Dermis blood vessel endothelial cell (primary cell): Measurements from ENCODE around the gene CNN1. TPM values are rescaled to one million over a fixed set of nuclear protein-coding genes. Genes with fewer than 3 reads are reported as not detected.

Source experiments
- DNase-seq: peaks from one replicate; pipeline ENCODE4 v3.0.0; 2010
- total RNA-seq: library from RNA; depleted of rRNA; stranded (reverse); fragments of >200 nt; gene quantifications from 2 replicates; pipeline ENCODE4 v1.2.3, GENCODE V29; 2014

The CNN1 gene
- 0.19 and 1.2 TPM in 2 replicates for total RNA-seq

- peak; percentile 17 for DNase-seq
Observed at GRCh38 chr19:11538232-11539036, at the start of gene CNN1. Gene CNN1, plus strand, starts transcription at chr19:11538851. Its CDS starts 77 bp downstream, at chr19:11538928.

DNA sequence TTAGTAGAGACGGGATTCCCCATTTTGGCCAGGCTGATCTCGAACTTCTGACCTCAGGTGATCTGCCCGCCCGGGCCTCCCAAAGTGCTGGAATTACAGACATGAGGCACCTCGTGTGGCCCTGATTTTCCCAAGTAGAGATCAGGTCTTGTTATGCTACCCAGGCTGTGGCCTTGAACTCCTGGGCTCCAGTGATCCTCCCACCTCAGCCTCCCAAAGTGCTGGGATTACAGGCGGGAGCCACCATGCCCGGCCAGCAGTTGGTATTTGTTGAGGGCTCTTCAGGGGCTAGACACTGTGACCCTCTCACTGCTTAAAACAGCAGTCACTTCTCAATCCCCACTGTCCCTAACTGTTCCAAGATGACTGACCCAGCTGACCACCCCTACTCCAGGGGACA is 49.3 kb upstream of the CNN1 start:
- no peak for DNase-seq

DNA sequence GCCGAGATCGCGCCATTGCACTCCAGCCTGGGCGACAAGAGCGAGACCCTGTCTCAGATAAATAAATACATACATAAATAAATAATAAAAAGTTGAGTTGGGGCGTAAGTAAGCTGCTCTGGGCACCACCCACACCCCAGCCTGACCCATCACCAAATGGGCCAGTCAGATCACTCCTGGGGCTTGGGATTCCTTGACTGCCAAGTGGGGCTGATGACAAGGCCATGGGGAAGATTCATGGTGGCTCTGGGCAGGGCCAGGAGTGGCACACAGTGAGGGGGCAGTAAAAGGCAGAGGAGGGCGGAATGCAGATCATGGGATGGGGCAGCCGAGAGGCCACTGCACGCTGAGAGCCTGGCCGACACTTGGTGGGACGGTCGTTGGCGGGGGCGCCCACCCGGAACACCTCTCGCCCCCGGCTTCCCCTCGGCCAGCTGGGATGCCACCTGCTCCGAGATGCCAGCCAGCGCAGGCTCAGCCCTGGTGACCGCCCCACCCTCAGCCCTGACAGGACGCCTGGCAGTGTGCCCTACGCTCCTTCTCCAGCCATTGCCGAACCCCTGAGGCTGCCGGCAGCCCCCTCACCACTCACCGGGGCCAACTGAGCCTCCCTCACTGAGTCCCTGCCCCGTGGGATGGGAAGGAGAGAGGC is 43.9 kb upstream of the CNN1 start:
- no peak for DNase-seq

DNA sequence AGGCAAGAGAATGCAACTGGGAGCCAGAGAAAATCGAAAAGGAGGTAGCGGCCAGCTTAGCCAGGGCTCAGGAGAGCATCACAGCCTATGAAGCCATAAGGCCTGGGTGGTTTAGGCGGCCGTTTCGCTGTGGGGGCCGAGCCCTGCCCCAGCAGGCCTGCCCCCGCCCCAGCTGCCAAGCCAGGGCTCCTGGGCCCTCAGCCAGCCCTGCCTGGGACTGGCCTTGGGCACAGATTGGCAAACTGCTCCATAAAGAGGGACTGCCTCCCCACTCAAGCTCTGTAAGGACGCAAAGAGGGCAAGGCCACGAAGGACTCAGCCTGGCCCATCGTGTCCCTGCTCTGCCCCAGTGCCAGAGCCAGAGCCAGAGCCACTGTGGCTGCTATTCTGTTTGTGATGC is 43.2 kb upstream of the CNN1 start:
- DNase-seq = no peak

DNA sequence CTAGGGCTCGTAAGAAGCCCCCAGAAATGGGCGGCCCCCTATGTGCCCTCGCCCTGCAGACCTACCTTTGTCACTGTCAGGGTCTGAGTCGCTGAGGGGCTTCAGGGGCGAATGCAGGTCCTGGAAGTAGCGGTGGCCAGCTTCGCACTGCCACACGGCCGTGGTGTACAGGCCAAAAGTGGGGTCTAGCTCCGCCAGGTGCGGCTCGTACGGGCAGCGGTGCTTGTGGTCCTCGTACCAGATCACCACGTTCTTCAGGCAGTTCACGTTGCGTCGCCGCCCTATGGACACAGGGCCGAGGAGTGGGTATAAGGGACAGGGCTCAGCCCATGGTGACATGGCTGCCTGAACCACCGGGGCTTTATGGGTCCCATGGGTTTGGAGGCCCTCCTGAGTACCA is 42.8 kb upstream of the CNN1 start:
- no peak for DNase-seq

GRCh38 chr19:11496391-11497163 is 42.1 kb upstream of the CNN1 start:
- peak; percentile 87 for DNase-seq

DNA sequence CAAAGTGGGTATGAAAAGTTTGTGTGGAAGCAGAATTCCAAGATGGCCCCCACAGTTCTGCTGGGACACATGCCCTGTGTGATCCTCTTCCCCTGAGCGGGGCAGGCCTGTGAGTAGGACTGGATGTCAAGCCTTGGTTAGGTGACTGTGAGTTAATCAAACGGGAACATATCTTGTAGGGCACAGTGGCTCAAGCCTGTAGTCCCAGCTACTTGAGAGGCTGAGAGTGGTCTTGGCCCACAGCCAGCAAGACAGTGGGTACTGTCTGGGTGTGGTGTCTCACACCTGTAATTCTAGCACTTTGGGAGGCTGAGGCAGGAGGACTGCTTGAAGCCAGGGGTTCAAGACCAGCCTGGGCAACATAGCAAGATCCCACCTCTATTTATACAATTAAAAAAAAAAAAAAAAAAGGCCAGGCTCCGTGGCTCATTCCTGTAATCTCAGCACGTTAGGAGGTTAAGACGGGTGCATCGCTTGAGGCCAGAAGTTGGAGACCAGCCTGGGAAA is 39.4 kb upstream of the CNN1 start:
- no peak for DNase-seq

DNA sequence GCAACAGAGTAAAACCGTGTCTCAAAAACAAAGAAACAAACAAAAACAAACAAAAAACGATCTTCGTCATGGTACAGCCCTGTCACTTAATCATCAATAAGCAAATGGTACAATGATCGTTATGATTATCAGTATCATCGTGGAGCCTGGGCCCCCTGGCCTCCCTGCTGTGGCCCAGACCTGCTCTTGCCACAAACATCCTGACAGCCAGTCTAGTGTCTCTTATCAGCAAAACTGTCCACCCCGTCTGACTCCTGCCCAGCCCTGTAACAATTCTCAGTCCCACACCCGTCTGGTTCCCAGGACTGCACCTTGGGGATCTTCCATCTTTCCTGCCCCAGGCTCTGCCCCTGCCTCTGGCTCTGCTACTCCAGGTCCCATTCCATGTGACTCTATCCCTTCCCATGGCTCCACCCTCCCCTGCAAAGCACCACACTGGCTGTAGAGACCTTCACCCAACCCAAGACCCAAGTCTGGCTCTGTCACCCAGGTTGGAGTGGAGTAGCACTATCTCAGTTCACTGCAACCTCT is 38.7 kb upstream of the CNN1 start:
- DNase-seq = no peak

DNA sequence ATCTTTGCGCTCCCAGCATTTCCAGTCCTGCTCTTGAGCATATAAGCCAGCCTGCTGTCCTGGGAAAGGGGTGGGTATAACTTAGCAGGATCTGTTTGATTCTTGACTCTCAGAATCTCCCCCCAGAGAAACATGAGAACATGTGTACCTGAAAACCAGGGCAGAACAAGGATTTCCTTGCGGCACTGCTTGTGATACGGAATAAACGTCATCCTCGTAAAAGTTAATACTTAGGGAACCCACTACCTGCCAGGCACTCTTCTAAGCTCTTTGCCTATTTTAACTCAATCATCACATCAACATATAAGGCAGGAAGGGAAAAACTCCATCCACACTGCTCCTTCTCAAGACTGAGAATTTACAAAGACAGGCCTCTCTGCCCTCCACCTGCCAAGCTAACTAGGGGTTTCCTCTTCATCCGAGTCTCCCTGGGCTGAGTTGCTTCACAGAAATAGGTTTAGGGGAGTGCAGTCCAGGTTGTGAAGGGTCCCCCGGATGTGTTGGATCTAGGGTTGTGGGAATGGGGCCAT is 34.1 kb upstream of the CNN1 start:
- peak; percentile 7 for DNase-seq

DNA sequence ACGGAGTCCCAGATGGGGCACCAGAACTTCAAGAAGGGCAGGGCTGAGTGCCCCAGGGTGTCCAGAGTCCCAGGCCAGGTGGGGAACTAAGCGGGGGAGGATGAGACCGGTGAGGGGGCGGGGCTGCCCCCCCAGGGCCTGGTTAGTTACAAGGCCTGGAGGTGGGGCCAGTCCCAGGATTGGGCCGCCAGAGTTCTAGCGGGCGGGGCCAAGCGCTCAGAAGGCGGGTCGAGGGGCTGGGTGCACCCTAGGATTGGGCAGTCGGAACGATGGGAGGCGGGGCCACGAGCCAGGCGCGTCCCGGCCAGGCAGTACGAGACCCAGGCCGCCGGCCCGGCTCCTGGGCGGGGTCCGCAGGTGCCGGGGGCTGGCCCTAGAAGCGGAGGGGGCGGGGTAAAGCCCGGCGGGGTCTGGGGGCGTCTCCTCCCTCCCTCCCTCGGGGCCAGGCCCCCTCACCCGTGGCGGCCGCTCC is 33.6 kb upstream of the CNN1 start:
- DNase-seq = peak; percentile 97

GRCh38 chr19:11505504-11506100 is 33.0 kb upstream of the CNN1 start, which contains the start of gene ZNF653:
Gene ZNF653, minus strand, starts transcription at chr19:11505839. Its CDS starts 53 bp downstream, at chr19:11505786.
- DNase-seq = peak; percentile 97

GRCh38 chr19:11506101-11506555 is 32.5 kb upstream of the CNN1 start:
- DNase-seq = no peak

DNA sequence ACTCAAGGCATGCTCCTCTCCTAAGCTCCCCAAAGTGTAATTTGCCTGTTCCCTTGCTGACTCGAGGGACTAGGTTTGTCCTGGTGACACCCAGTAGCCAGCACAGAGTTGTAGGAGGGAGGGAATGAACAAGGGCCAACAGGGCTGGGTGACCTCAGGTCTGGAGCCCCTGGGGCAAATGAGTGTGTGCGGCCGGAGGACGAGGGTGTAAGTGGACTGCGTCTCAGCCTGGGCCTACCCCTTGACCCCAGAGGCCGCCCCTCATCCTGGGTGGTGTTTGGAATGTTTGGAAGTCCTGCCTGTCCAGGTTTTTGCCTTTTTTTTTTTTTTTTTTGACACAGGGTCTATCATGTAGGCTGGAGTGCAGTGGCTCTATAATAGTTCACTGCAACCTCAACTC is 31.7 kb upstream of the CNN1 start:
- no peak for DNase-seq

- no peak for DNase-seq
Observed at GRCh38 chr19:11507370-11508078, 31.1 kb upstream of the CNN1 start.

GRCh38 chr19:11510444-11510843 is 28.2 kb upstream of the CNN1 start:
- no peak for DNase-seq

GRCh38 chr19:11513946-11514345 is 24.7 kb upstream of the CNN1 start:
- no peak for DNase-seq

DNA sequence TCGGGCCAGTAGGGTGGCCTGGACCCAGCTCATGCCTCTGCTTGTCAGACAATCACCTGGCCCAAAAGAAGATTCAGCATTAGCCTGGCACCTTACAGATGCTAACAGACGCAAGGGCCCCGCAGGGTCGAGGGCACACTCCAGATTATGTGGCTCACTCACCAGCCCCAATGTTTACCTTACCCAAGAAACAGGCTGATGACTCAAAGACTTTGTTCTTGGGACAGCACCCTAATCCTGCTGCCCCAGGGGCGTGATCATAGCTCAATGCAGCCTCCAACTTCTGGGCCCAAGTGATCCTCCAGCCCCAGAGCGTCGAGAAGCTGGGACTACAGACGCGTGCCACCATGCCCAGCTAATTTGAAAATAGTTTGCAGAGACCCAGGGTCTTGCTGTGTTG is 19.5 kb upstream of the CNN1 start:
- no peak for DNase-seq

GRCh38 chr19:11528551-11529341 is 9.9 kb upstream of the CNN1 start, which contains the start of gene ECSIT:
Gene ECSIT, minus strand, starts transcription at chr19:11529134. Its CDS starts 9,964 bp downstream, at chr19:11519170.
- peak; percentile 99 for DNase-seq

- peak; percentile 86 for DNase-seq
Observed at GRCh38 chr19:11530432-11530831, 8.2 kb upstream of the CNN1 start.

- DNase-seq = no peak
Observed at GRCh38 chr19:11534538-11534937, 4.1 kb upstream of the CNN1 start.
